GM23338 (cell line): ENCODE results near the gene TPCN2. TPM values are rescaled to one million over a fixed set of nuclear protein-coding genes. Genes with fewer than 3 reads are reported as not detected.

Experiments used
- ATAC-seq: fragments of 200-7000 bp; cut with Tn5 transposase; 3 replicates; pipeline ENCODE4 v1.9.1; 2020
- DNase-seq: peaks from one replicate; pipeline ENCODE4 v3.0.0-alpha.2; 2015; ENCODE audit warnings: low spot score
- H2AFZ ChIP-seq: fragments of 200-600 bp; sonication (generic); 2 replicates; pipeline ENCODE4 v1.8.0; 2016; ENCODE audit warnings: antibody characterized with exemption, mild to moderate bottlenecking, moderate library complexity
- H3F3A ChIP-seq: fragments of 200-600 bp; sonication (generic); replicated peaks from 2 replicates; pipeline ENCODE4 v1.8.0; 2017; ENCODE audit warnings: antibody characterized with exemption, mixed run types, low read depth
- H3K27ac ChIP-seq: fragments of 200-600 bp; sonication (generic); 2 replicates; pipeline ENCODE4 v1.6.1; 2016; ENCODE audit warnings: low read depth
- H3K27me3 ChIP-seq: fragments of 200-600 bp; sonication (generic); 2 replicates; pipeline ENCODE4 v1.8.0; 2016; ENCODE audit warnings: mild to moderate bottlenecking, mixed run types, moderate library complexity; ENCODE audit not compliant: insufficient read depth
- H3K36me3 ChIP-seq: fragments of 200-600 bp; sonication (generic); 2 replicates; pipeline ENCODE4 v1.8.0; 2016; ENCODE audit warnings: mild to moderate bottlenecking; ENCODE audit not compliant: insufficient read depth
- H3K4me1 ChIP-seq: fragments of 200-600 bp; sonication (generic); 2 replicates; pipeline ENCODE4 v1.8.0; 2016; ENCODE audit warnings: mild to moderate bottlenecking, moderate library complexity; ENCODE audit not compliant: insufficient read depth
- H3K4me2 ChIP-seq: fragments of 200-600 bp; sonication (generic); 2 replicates; pipeline ENCODE4 v1.7.1; 2017; ENCODE audit warnings: mixed run types
- H3K4me3 ChIP-seq: fragments of 200-600 bp; sonication (generic); 2 replicates; pipeline ENCODE4 v1.6.1; 2016; ENCODE audit warnings: mixed run types
- H3K79me2 ChIP-seq: fragments of 200-600 bp; sonication (generic); replicated peaks from 2 replicates; pipeline ENCODE4 v1.8.0; 2017; ENCODE audit warnings: mild to moderate bottlenecking; ENCODE audit not compliant: insufficient read depth
- H3K9me2 ChIP-seq: fragments of 200-600 bp; sonication (generic); 2 replicates; pipeline ENCODE4 v1.8.0; 2017; ENCODE audit not compliant: insufficient read depth
- H4K20me1 ChIP-seq: fragments of 200-600 bp; sonication (generic); replicated peaks from 2 replicates; pipeline ENCODE4 v1.8.0; 2017; ENCODE audit warnings: mild to moderate bottlenecking; ENCODE audit not compliant: insufficient read depth
- H3K27ac Mint-ChIP-seq: 2 replicates; pipeline ENCODE4 v1.8.0; 2020; ENCODE audit warnings: inconsistent platforms, mild to moderate bottlenecking, moderate library complexity, mixed read lengths
- H3K27me3 Mint-ChIP-seq: 3 replicates; pipeline ENCODE4 v1.8.0; 2022; ENCODE audit warnings: low read depth, mild to moderate bottlenecking, moderate library complexity, mixed read lengths, inconsistent platforms; ENCODE audit not compliant: insufficient read depth, poor library complexity
- H3K36me3 Mint-ChIP-seq: 3 replicates; pipeline ENCODE4 v1.8.0; 2021; ENCODE audit warnings: low read depth, mild to moderate bottlenecking, inconsistent platforms, moderate library complexity, mixed read lengths
- H3K4me1 Mint-ChIP-seq: 3 replicates; pipeline ENCODE4 v1.8.0; 2020; ENCODE audit warnings: mild to moderate bottlenecking, inconsistent platforms, mixed read lengths
- H3K4me3 Mint-ChIP-seq: 3 replicates; pipeline ENCODE4 v1.8.0; 2021; ENCODE audit warnings: moderate library complexity, mild to moderate bottlenecking, inconsistent platforms, mixed read lengths
- H3K9me3 Mint-ChIP-seq: 3 replicates; pipeline ENCODE4 v1.8.0; 2020; ENCODE audit warnings: moderate library complexity, mild to moderate bottlenecking, inconsistent platforms, mixed read lengths
- CREB1 ChIP-seq: fragments of 250-450 bp; sonication (Bioruptor Pico); IDR thresholded peaks from 2 replicates; pipeline ENCODE4 v1.5.0; 2020; ENCODE audit warnings: low read depth, mild to moderate bottlenecking, moderate library complexity
- EZH2 ChIP-seq: fragments of 200-600 bp; sonication (generic); IDR thresholded peaks from one replicate; pipeline ENCODE4 v1.8.0; 2017; ENCODE audit warnings: antibody characterized with exemption, mild to moderate bottlenecking, low read depth; ENCODE audit not compliant: unreplicated experiment
- EZH2phosphoT487 ChIP-seq: fragments of 200-600 bp; sonication (generic); IDR thresholded peaks from one replicate; pipeline ENCODE4 v1.8.1; 2018; ENCODE audit warnings: antibody characterized with exemption; ENCODE audit not compliant: unreplicated experiment
- POLR2AphosphoS5 ChIP-seq: IDR thresholded peaks from 2 replicates; pipeline ENCODE4 v1.6.1; 2016; ENCODE audit warnings: antibody characterized with exemption, low read depth
- ZNF114 ChIP-seq: fragments of 250-450 bp; sonication (Bioruptor Pico); IDR thresholded peaks from 2 replicates; pipeline ENCODE4 v1.5.0; 2020; ENCODE audit warnings: mild to moderate bottlenecking, moderate library complexity
- polyA plus RNA-seq: library from polyadenylated mRNA; unstranded; fragments of >200 nt; fragmentation: Nextera tagmentation; extraction: Ambion mirVana; gene quantifications from 2 replicates; pipeline ENCODE4 v1.2.1, GENCODE V29; 2016
- total RNA-seq: library from RNA; depleted of rRNA; stranded (reverse); fragments of >200 nt; shearing (Covaris generic); gene quantifications from 2 replicates; pipeline ENCODE4 v1.2.3, GENCODE V29; 2014
- TF ChIP-seq, protein P1 (sequence below): IDR thresholded peaks from 2 replicates; pipeline ENCODE4 v1.6.1; 2016; ENCODE audit warnings: antibody characterized with exemption
- TF ChIP-seq, protein P2 (sequence below), 2 experiments: fragments of 200-600 bp in 1 of 2; sonication (generic) in 1 of 2; conservative IDR thresholded peaks; 2 replicates each; pipeline versions ENCODE4 v1.5.1 to v1.6.1; 2016 to 2017; ENCODE audit warnings: antibody characterized with exemption in 2 of 2, low read depth in 2 of 2, mild to moderate bottlenecking in 2 of 2, moderate library complexity in 1 of 2
- TF ChIP-seq, protein P3 (sequence below): IDR thresholded peaks from one replicate; pipeline ENCODE4 v1.6.1; 2018; ENCODE audit warnings: antibody characterized with exemption; ENCODE audit not compliant: unreplicated experiment

The TPCN2 gene
- total and polyA plus RNA-seq, 2 experiments from 2014 or later: 5.8 to 14.7 TPM

DNA sequence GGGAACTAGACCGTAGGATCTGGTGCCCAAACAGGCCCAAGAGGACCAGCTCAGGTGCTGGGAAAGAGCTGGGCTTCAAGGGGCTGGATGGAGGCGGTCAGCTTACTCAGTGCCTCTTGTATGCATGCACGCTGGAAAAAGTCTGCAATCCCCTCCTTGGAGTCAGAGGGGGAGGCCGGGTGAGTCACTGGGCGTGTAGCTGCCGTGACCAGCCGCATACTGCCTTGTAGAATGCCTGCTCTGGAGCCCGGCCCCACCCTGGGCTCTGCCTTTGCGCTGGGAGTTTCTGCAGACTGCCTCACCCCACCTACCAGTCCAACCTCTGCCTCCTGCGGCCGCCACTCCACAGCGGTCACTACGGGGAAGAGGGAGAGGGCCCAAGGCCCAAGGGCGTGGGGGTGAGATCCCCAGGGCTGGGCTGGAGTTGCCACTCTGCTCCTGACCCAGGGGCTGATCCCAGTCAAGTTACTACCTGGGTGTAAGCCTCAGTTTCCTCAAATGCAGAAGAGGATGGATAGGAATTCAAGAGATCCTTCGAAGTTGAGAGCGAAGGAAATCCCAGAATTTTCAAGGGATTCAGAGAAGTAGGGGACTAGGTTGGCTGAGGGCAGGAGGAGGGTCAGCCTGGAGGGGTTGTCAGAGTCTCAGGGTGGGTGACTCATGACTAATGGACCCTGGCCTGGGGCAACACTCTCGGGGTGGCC lies 39.8 kb upstream of the TPCN2 start (continued):
- TF ChIP-seq, protein P1, sequence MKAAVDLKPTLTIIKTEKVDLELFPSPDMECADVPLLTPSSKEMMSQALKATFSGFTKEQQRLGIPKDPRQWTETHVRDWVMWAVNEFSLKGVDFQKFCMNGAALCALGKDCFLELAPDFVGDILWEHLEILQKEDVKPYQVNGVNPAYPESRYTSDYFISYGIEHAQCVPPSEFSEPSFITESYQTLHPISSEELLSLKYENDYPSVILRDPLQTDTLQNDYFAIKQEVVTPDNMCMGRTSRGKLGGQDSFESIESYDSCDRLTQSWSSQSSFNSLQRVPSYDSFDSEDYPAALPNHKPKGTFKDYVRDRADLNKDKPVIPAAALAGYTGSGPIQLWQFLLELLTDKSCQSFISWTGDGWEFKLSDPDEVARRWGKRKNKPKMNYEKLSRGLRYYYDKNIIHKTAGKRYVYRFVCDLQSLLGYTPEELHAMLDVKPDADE: no peak
- no peak for TF ChIP-seq EZH2
- TF ChIP-seq EZH2phosphoT487: no peak
- no peak for TF ChIP-seq POLR2AphosphoS5
- TF ChIP-seq CREB1 (CRISPR knock-in tag): no peak
- TF ChIP-seq, protein P2, sequence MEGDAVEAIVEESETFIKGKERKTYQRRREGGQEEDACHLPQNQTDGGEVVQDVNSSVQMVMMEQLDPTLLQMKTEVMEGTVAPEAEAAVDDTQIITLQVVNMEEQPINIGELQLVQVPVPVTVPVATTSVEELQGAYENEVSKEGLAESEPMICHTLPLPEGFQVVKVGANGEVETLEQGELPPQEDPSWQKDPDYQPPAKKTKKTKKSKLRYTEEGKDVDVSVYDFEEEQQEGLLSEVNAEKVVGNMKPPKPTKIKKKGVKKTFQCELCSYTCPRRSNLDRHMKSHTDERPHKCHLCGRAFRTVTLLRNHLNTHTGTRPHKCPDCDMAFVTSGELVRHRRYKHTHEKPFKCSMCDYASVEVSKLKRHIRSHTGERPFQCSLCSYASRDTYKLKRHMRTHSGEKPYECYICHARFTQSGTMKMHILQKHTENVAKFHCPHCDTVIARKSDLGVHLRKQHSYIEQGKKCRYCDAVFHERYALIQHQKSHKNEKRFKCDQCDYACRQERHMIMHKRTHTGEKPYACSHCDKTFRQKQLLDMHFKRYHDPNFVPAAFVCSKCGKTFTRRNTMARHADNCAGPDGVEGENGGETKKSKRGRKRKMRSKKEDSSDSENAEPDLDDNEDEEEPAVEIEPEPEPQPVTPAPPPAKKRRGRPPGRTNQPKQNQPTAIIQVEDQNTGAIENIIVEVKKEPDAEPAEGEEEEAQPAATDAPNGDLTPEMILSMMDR (conservative IDR thresholded peaks at IDR 0.05; ENCODE audit: low read depth in 2 of 2): no peak

DNA sequence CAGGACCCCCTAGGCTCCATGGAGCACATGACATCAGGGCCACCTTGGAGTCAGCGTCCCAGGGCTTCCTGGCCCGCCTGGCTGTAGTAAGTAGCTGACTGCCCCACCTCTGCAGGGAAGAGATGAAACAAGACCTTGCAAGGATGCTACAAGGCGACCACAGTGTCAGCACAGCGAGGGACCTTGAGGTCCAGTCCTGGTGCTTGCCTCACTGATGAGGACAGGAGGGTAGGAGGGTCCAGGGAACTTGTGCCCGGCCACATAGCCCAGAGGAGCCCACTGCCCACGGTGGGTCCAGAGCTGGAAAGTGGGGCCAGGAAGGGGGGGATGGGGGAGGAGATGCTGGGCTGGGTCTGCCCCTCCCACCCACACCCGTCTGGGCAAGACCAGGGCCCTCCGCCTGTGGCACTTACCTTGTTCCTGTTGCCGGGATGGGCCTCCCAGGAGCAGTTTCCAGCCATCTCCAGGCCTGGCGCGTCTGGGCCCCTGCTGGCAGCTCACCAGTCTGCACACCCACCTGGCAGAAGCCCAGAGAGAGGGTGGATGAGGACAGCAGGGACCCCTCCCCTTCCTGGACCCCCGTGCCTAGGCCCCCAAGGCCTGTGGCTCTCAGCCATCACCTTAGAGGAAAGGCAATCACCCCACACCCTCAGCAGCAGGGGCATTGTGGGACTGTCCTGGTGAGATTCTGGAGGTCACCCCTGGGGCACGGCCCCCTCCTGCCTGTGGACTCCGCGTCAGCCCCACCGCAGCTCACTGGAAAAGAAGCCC lies 39.1 kb upstream of the TPCN2 start:
- DNase-seq (no peak), ATAC-seq (no peak)
- H4K20me1 ChIP-seq: no peaks in the 10 kb centered on the region
- H3K79me2 ChIP-seq: no peaks in the 10 kb centered on the region
- Mint-ChIP-seq H3K4me3 (no peak overlapping the region), H3K27ac (no peak overlapping the region), H3K27me3 (peaks cover 26% of the 10 kb centered on the region), H3K9me3 (no peaks in the 10 kb centered on the region; the same call in 2 of the 3 replicates), H3K4me1 (peaks cover 28% of the 10 kb centered on the region), H3K36me3 (peaks cover 3% of the 10 kb centered on the region; the same call in 2 of the 3 replicates)
- no peaks in the 10 kb centered on the region for H3K9me2 ChIP-seq
- H3K4me2 ChIP-seq: no peak overlapping the region
- H3K27ac ChIP-seq: no peak overlapping the region
- H2AFZ ChIP-seq: no peak overlapping the region
- H3K36me3 ChIP-seq: no peaks in the 10 kb centered on the region
- H3K27me3 ChIP-seq: no peaks in the 10 kb centered on the region; the same call in 1 of the 2 replicates
- no peak overlapping the region for H3K4me3 ChIP-seq
- H3F3A ChIP-seq: no peaks in the 10 kb centered on the region
- H3K4me1 ChIP-seq: peaks cover 31% of the 10 kb centered on the region
- TF ChIP-seq ZNF114: no peak
- TF ChIP-seq, protein P1: no peak
- no peak for TF ChIP-seq CREB1 (CRISPR knock-in tag)
- TF ChIP-seq, protein P3, sequence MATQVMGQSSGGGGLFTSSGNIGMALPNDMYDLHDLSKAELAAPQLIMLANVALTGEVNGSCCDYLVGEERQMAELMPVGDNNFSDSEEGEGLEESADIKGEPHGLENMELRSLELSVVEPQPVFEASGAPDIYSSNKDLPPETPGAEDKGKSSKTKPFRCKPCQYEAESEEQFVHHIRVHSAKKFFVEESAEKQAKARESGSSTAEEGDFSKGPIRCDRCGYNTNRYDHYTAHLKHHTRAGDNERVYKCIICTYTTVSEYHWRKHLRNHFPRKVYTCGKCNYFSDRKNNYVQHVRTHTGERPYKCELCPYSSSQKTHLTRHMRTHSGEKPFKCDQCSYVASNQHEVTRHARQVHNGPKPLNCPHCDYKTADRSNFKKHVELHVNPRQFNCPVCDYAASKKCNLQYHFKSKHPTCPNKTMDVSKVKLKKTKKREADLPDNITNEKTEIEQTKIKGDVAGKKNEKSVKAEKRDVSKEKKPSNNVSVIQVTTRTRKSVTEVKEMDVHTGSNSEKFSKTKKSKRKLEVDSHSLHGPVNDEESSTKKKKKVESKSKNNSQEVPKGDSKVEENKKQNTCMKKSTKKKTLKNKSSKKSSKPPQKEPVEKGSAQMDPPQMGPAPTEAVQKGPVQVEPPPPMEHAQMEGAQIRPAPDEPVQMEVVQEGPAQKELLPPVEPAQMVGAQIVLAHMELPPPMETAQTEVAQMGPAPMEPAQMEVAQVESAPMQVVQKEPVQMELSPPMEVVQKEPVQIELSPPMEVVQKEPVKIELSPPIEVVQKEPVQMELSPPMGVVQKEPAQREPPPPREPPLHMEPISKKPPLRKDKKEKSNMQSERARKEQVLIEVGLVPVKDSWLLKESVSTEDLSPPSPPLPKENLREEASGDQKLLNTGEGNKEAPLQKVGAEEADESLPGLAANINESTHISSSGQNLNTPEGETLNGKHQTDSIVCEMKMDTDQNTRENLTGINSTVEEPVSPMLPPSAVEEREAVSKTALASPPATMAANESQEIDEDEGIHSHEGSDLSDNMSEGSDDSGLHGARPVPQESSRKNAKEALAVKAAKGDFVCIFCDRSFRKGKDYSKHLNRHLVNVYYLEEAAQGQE: no peak
